ENCODE results near the gene OR4S1.
"Not testable (repeated sequence)": the region's sequence is repeated elsewhere in the genome, so short reads cannot be mapped to it uniquely, and the experiment has no call there.

Gene OR4S1, protein sequence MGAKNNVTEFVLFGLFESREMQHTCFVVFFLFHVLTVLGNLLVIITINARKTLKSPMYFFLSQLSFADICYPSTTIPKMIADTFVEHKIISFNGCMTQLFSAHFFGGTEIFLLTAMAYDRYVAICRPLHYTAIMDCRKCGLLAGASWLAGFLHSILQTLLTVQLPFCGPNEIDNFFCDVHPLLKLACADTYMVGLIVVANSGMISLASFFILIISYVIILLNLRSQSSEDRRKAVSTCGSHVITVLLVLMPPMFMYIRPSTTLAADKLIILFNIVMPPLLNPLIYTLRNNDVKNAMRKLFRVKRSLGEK
- total RNA-seq, result 0 reads per million in 3 experiments

DNA sequence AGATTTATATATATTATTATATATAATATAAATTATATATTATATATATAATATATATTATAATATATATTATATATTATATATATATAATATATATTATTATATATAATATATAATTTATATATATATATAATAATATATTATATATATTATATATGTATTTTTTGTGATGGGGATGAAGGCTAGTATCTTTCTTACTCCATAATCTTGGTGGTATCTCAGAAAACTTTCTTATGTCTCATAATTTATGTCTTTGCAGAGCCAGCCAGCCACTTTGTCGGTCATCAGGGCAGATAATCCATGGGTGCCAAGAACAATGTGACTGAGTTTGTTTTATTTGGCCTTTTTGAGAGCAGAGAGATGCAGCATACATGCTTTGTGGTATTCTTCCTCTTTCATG is at the start of gene OR4S1:
Gene OR4S1 (plus strand): TSS at position 301 of the 400 bp plus-strand sequence. CDS start 0 bp downstream, at position 301.
- no peak for DNase-seq

DNA sequence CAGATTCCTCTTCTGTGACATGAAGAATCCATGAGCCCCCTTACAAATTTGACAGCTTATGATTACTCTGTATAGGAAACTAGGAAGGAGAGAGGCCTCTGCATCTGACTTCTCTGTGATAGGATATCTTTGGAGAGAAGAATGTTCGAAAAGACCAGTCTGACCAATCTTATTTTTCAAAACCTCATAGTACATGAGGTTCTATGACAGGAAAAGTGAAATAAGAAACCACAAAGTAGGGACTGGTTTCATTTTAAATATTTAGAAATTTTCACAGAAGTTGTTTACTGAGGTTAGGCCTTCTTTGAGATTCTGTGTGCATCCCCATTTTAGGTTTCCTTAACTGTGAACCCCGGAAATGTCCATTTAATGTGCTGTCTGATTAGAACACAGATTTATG is 44.4 kb upstream of the OR4S1 start:
- no peak for DNase-seq

DNA sequence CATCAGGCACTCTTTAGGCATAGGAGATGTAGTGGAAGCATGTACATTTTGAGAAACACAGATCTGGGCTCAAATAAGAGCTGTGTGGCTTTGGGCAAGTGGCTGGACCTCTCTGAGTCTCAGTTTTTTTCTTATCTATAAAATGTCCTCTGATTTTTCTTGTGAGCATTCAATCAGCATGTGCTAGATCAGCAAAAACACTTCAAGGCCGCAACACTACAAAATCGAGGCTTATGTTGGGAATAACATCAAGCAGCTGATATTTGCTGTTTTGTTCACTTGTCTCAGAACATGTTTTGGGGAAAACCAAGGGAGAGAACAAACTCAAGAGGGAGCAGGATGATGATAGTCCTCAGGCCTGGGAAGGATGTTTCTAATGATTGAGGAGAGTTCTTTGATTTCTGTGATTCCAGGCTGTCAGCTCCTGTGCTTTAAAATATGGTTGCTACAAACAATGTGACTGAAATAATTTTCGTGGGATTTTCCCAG is 42.6 kb upstream of the OR4S1 start, which contains the start of gene OR4X1:
Gene OR4X1 (plus strand): TSS at position 439 of the 489 bp plus-strand sequence. CDS start 0 bp downstream, at position 439.
- no peak for DNase-seq

DNA sequence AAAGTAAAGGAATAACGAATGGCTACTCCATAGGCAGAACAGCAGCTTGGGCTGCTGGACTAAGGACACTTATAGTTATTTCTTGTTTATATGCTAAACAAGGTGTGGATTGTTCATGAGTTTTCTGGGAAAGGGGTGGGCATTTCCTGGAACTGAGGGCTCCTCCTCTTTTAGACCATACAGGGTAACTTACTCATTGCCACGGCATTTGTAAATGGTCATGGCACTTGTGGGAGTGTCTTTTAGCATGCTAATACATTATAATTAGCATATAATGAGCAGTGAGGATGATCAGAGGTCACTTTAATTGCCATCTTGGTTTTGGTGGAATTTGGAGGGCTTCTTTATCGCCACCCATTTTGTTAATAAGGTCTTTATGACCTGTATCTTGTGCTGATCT is 35.4 kb upstream of the OR4S1 start:
- no peak for DNase-seq

DNA sequence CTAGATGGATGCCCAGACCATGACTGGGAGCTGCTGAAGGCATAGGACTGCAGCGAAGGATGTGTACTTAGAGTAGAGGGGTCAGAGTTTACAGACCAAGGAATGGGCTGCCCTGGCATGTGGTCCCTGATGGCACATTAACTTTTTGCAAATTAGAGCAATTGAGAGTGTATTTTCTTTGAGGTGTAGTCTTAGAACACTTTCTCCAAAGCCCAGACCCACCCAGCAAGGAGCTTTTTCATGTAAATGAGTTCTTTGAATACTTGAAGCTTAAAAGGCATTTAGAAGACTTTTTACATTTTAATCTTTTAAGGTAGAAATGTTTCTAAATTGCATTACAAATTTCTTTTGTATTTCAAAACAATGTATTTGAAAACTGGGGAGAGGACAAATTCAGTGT is 33.4 kb upstream of the OR4S1 start:
- DNase-seq, result no peak

DNA sequence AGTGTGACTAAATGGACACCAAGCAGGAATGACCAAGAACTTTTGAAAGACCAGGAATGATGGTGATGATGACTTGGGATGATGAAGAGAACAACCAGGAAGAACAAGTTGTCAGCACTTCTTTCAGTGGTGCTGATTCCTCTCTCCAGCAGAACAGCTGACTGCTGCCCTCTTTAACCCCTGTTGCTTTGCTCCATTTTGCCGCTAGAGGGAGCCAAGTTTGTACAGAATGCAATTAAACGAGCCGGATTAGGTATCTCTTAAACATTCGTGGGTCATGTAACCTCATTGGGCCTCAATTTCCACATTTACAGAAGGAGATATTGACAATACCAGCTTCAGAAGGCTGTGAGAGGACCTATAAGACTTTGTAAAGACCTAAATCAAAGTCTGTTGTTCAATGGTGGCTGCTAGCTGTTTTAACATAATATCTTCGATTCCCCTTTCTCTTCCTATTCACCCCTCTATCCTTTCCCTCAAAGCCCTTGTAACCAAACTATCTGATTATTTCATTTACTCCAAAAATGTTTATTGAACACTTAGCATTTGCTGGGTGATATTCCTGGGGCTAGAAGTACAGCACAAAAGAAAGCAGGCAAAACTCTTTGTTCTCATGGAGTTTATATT is 1.9 kb downstream of the OR4S1 start:
- peak; percentile 37 for DNase-seq

DNA sequence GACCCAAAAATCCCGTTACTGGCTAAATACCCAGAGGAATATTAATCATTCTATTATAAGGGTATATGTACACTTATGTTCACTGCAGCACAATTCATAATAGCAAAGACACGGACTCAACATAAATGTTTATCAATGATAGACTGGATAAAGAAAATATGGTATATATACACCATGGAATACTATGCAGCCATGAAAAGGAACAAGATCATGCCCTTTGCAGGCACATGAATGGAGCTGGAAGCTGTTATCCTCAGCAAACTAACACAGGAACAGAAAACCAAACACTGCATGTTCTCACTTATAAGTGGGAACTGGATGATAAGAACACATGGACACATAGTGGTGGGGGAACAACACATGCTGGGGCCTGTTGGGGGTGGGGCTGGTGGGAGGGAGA is 7.6 kb downstream of the OR4S1 start:
- not testable (repeated sequence) for DNase-seq

DNA sequence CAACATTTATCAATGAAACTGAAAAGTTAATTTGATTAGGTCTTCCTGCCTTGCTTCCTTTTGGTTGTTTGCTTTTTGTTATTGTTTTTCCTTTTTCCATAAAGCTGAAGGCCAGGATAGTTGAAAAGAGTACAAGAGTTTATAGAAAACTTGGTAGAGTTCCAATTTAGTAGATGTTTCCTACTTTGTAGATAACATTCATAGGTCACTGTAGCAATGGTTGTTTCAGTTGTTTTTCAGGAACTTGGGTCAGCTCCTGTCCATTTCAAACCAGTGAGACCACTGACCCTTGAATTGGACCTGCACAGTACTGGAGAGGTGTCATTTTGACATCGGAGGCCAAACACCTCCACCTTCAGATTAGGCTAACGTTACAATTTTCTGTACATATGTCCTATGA is 13.8 kb downstream of the OR4S1 start:
- DNase-seq, result not testable (repeated sequence)

DNA sequence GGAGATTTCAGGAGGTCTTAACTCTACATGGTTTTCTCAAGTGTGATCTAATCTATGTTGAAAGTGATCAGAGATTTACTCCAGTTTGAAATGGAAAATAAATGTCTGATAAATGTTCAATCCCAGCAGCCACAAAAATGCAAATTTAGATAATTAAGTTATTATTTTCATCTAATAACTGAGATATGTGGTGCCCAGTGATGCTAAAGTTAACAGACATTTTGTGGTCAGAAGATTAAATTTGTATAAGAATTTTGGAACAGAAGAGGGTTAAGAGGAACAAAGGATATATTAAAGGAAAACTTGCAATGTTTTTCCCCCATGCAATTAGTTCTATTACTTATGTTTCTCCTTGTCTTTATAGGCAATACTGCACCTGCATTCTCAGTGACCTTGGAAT is 18.6 kb downstream of the OR4S1 start, which contains the start of gene OR4C3:
Gene OR4C3 (plus strand): TSS at position 301 of the 400 bp plus-strand sequence. CDS start 102 bp downstream, outside the sequence.
- not testable (repeated sequence) for DNase-seq

DNA sequence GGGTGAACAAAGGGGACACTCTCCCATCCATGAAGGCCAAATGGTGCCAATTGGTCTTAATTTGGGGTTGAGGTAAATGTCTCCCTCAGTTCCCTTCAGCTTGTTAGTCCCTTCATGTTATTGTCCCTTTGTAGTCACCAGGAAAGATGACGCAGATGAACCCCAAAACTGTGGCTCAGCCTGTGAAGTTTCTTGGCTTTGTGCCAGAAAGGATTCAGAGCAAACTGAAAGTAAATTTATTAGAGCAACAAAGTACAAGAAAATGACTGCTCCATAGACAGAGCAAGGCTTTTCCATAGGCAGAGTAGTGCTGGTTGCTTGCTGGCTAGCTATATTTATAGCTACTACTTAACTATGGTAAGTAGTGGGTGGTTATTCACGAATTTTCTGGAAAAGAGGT is 35.4 kb downstream of the OR4S1 start:
- peak; percentile 37 for DNase-seq

DNA sequence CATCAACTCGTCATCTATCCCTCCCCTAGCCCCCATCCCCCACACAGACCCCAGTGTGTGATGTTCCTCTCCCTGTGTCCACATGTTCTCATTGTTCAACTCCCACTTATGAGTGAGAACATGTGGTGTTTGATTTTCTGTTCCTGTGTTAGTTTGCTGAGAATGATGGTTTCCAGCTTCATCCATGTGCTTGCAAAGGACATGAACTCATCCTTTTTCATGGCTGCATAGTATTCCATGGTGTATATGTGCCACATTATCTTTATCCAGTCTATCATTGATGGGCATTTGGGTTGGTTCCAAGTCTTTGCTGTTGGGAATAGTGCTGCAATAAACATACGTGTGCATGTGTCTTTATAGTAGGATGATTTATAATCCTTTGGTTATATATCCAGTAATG is 36.5 kb downstream of the OR4S1 start:
- not testable (repeated sequence) for DNase-seq

DNA sequence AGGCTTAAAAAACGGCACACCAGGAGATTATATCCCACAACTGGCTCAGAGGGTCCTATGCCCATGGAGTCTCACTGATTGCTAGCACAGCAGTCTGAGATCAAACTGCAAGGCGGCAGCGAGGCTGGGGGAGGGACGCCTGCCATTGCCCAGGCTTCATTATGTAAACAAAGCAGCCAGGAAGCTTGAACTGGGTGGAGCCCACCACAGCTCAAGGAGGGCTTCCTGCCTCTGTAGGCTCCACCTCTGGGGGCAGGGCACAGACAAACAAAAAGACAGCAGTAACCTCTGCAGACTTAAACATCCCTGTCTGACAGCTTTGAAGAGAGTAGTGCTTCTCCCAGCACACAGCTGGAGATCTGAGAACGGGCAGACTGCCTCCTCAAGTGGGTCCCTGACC is 40.3 kb downstream of the OR4S1 start:
- peak; percentile 25 for DNase-seq

DNA sequence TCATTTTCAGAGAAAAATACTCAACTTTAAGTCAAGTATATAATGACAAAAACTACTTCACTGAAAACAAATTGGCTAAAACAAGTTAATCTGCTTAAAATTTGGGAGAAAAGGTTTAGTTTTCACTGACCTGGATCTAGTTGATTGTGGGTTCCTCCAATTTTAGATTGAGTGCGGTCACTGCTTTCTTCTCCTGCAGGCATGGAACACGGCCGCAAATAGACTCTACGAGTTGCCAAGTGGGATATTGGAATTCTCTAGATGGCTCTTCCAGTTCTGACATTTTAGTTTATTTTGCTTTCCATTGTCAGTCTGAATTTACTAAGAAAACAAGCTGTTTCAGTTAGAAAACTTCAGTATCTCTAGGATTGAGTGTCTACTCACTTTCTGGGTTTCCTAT is 48.0 kb downstream of the OR4S1 start:
- no peak for DNase-seq

DNA sequence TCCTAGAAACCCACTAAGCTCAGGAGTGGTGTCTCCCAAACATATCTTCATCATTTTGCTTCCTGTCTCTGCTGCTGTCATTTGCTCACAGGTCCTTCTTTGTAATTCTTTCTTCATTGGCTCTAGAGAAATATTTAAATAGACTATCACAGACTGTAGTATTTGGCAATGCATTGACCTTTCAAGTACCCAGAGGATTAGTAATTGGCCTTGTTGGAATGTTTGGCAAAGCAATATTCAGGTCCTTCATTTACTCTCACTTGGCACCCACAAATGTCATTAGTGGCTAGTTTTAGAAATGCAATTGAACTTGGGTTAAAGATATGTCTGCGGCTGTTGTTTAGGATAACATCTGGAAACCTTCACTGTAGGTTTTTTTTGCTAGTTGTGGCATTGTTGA is 48.7 kb downstream of the OR4S1 start:
- no peak for DNase-seq

Measured in central memory CD4-positive, alpha-beta T cell (primary cell).